Measurements from ENCODE around the gene SFTA2. TPM values are rescaled to one million over a fixed set of nuclear protein-coding genes. Genes with fewer than 3 reads are reported as not detected.
A peak's percentile ranks its signal among the peaks of the same experiment; 100 is the strongest.

Gene SFTA2
- total and polyA plus RNA-seq, 5 donors from 2014 or later, result 0.25 to 0.32 TPM; not detected in 3

GRCh38 chr6:30893666-30894065 lies 38.3 kb downstream of the SFTA2 start:
- peaks cover 0 to 3% (median 0%) of the 10 kb centered on the region in 4 donors for H3K4me1 Mint-ChIP-seq
- ATAC-seq (ENCODE audit: low read depth in 2 of 2) (no peak), DNase-seq (no peak)
- H3K27ac Mint-ChIP-seq, result no peak overlapping the region
- Histone ChIP-seq H3K27ac (ENCODE audit: insufficient read depth, low read length, poor library complexity, severe bottlenecking) (no peak overlapping the region), H3K9me3 (ENCODE audit: control insufficient read depth in 2 of 2, low read length in 2 of 2) (no peaks in the 10 kb centered on the region), H3K27me3 (ENCODE audit: control insufficient read depth, insufficient read depth, low read length) (no peaks in the 10 kb centered on the region), H3K36me3 (ENCODE audit: control insufficient read depth, insufficient read depth, low read length) (peaks cover 3% of the 10 kb centered on the region), H3K4me3 (ENCODE audit: low read depth, low read length) (no peak overlapping the region), H3K4me1 (ENCODE audit: control insufficient read depth, insufficient read depth, low read length, poor library complexity, severe bottlenecking) (no peaks in the 10 kb centered on the region)
- no peak overlapping the region for H3K4me3 Mint-ChIP-seq
- H3K27me3 Mint-ChIP-seq, result peaks cover 7% of the 10 kb centered on the region
- H3K36me3 Mint-ChIP-seq, result peaks cover 36% of the 10 kb centered on the region
- no peaks in the 10 kb centered on the region for H3K9me3 Mint-ChIP-seq

- Histone ChIP-seq H3K36me3 (ENCODE audit: control insufficient read depth, insufficient read depth, low read length) (peaks cover 3% of the 10 kb centered on the region), H3K9me3 (ENCODE audit: control insufficient read depth in 2 of 2, low read length in 2 of 2) (no peaks in the 10 kb centered on the region), H3K27ac (ENCODE audit: insufficient read depth, low read length, poor library complexity, severe bottlenecking) (no peak overlapping the region), H3K4me1 (ENCODE audit: control insufficient read depth, insufficient read depth, low read length, poor library complexity, severe bottlenecking) (no peaks in the 10 kb centered on the region), H3K4me3 (ENCODE audit: low read depth, low read length) (no peak overlapping the region), H3K27me3 (ENCODE audit: control insufficient read depth, insufficient read depth, low read length) (no peaks in the 10 kb centered on the region)
- H3K36me3 Mint-ChIP-seq, result peaks cover 30% of the 10 kb centered on the region
- peaks cover 7% of the 10 kb centered on the region for H3K27me3 Mint-ChIP-seq
- H3K9me3 Mint-ChIP-seq, result no peaks in the 10 kb centered on the region
- ATAC-seq (ENCODE audit: low read depth in 2 of 2) (no peak), DNase-seq (no peak)
- H3K4me3 Mint-ChIP-seq, result no peak overlapping the region
- no peak overlapping the region for H3K27ac Mint-ChIP-seq
- H3K4me1 Mint-ChIP-seq, result peaks cover 0 to 3% (median 0%) of the 10 kb centered on the region in 4 donors
Measured at GRCh38 chr6:30893001-30893591, 38.9 kb downstream of the SFTA2 start.

GRCh38 chr6:30891816-30892538 lies 40.0 kb downstream of the SFTA2 start:
- ATAC-seq (ENCODE audit: low read depth in 2 of 2), result no peak
- Histone ChIP-seq H3K27me3 (ENCODE audit: control insufficient read depth, insufficient read depth, low read length) (no peaks in the 10 kb centered on the region), H3K4me3 (ENCODE audit: low read depth, low read length) (no peak overlapping the region), H3K36me3 (ENCODE audit: control insufficient read depth, insufficient read depth, low read length) (peaks cover 3% of the 10 kb centered on the region), H3K27ac (ENCODE audit: insufficient read depth, low read length, poor library complexity, severe bottlenecking) (no peak overlapping the region), H3K4me1 (ENCODE audit: control insufficient read depth, insufficient read depth, low read length, poor library complexity, severe bottlenecking) (no peaks in the 10 kb centered on the region), H3K9me3 (ENCODE audit: control insufficient read depth in 2 of 2, low read length in 2 of 2) (no peaks in the 10 kb centered on the region)
- peaks cover 6% of the 10 kb centered on the region for H3K27me3 Mint-ChIP-seq
- DNase-seq, result no peak
- no peaks in the 10 kb centered on the region for H3K9me3 Mint-ChIP-seq
- no peak overlapping the region for H3K4me3 Mint-ChIP-seq
- H3K27ac Mint-ChIP-seq, result no peak overlapping the region
- peaks cover 29% of the 10 kb centered on the region for H3K36me3 Mint-ChIP-seq
- peaks cover 0 to 3% (median under 1%) of the 10 kb centered on the region in 4 donors for H3K4me1 Mint-ChIP-seq

- Mint-ChIP-seq H3K9me3 (no peaks in the 10 kb centered on the region), H3K27ac (no peak overlapping the region), H3K4me3 (no peak overlapping the region), H3K36me3 (peaks cover 29% of the 10 kb centered on the region), H3K4me1 (peaks cover 0 to 6% (median 1%) of the 10 kb centered on the region in 4 donors), H3K27me3 (peaks cover 4% of the 10 kb centered on the region)
- H3K36me3 ChIP-seq (ENCODE audit: control insufficient read depth, insufficient read depth, low read length), result peaks cover 3% of the 10 kb centered on the region
- no peak overlapping the region for H3K27ac ChIP-seq (ENCODE audit: insufficient read depth, low read length, poor library complexity, severe bottlenecking)
- H3K4me1 ChIP-seq (ENCODE audit: control insufficient read depth, insufficient read depth, low read length, poor library complexity, severe bottlenecking), result peaks cover 2% of the 10 kb centered on the region
- H3K9me3 ChIP-seq (ENCODE audit: control insufficient read depth in 2 of 2, low read length in 2 of 2), result no peaks in the 10 kb centered on the region
- H3K4me3 ChIP-seq (ENCODE audit: low read depth, low read length), result no peak overlapping the region
- ATAC-seq (ENCODE audit: low read depth in 2 of 2) (no peak), DNase-seq (no peak)
- H3K27me3 ChIP-seq (ENCODE audit: control insufficient read depth, insufficient read depth, low read length), result no peaks in the 10 kb centered on the region
Measured at GRCh38 chr6:30891450-30891723, 40.6 kb downstream of the SFTA2 start.

- H3K4me3 Mint-ChIP-seq, result no peak overlapping the region
- H3K27me3 ChIP-seq (ENCODE audit: control insufficient read depth, insufficient read depth, low read length), result no peaks in the 10 kb centered on the region
- H3K27me3 Mint-ChIP-seq, result peaks cover 4% of the 10 kb centered on the region
- ATAC-seq (ENCODE audit: low read depth in 2 of 2) (no peak), DNase-seq (no peak)
- peaks cover 7% of the 10 kb centered on the region for H3K4me1 ChIP-seq (ENCODE audit: control insufficient read depth, insufficient read depth, low read length, poor library complexity, severe bottlenecking)
- H3K36me3 ChIP-seq (ENCODE audit: control insufficient read depth, insufficient read depth, low read length), result peaks cover 3% of the 10 kb centered on the region
- H3K36me3 Mint-ChIP-seq, result peaks cover 26% of the 10 kb centered on the region
- H3K27ac Mint-ChIP-seq, result no peak overlapping the region
- H3K4me3 ChIP-seq (ENCODE audit: low read depth, low read length), result no peak overlapping the region
- no peak overlapping the region for H3K27ac ChIP-seq (ENCODE audit: insufficient read depth, low read length, poor library complexity, severe bottlenecking)
- H3K4me1 Mint-ChIP-seq, result peaks cover 0 to 12% (median 3%) of the 10 kb centered on the region in 4 donors
- no peaks in the 10 kb centered on the region for H3K9me3 ChIP-seq (ENCODE audit: control insufficient read depth in 2 of 2, low read length in 2 of 2)
- no peaks in the 10 kb centered on the region for H3K9me3 Mint-ChIP-seq
Measured at GRCh38 chr6:30890646-30891449, 41.1 kb downstream of the SFTA2 start.

GRCh38 chr6:30889921-30890645 lies 41.9 kb downstream of the SFTA2 start:
- Mint-ChIP-seq H3K27me3 (peaks cover 10% of the 10 kb centered on the region), H3K36me3 (peaks cover 21% of the 10 kb centered on the region), H3K9me3 (no peaks in the 10 kb centered on the region), H3K4me3 (no peak overlapping the region), H3K27ac (peak overlapping the region in 1 of 3 donors; percentile 36), H3K4me1 (peaks cover 0 to 19% (median 6%) of the 10 kb centered on the region in 4 donors)
- DNase-seq (no peak), ATAC-seq (ENCODE audit: low read depth in 2 of 2) (no peak)
- Histone ChIP-seq H3K27me3 (ENCODE audit: control insufficient read depth, insufficient read depth, low read length) (peaks cover 5% of the 10 kb centered on the region), H3K36me3 (ENCODE audit: control insufficient read depth, insufficient read depth, low read length) (peaks cover 3% of the 10 kb centered on the region), H3K9me3 (ENCODE audit: control insufficient read depth in 2 of 2, low read length in 2 of 2) (no peaks in the 10 kb centered on the region), H3K27ac (ENCODE audit: insufficient read depth, low read length, poor library complexity, severe bottlenecking) (no peak overlapping the region), H3K4me3 (ENCODE audit: low read depth, low read length) (no peak overlapping the region), H3K4me1 (ENCODE audit: control insufficient read depth, insufficient read depth, low read length, poor library complexity, severe bottlenecking) (peaks cover 14% of the 10 kb centered on the region)

GRCh38 chr6:30889496-30889885 lies 42.5 kb downstream of the SFTA2 start:
- H3K36me3 ChIP-seq (ENCODE audit: control insufficient read depth, insufficient read depth, low read length), result peaks cover 3% of the 10 kb centered on the region
- Mint-ChIP-seq H3K27ac (no peak overlapping the region), H3K4me3 (no peak overlapping the region), H3K9me3 (no peaks in the 10 kb centered on the region), H3K27me3 (peaks cover 14% of the 10 kb centered on the region), H3K36me3 (peaks cover 15% of the 10 kb centered on the region), H3K4me1 (peaks cover 0 to 24% (median 6%) of the 10 kb centered on the region in 4 donors)
- peaks cover 20% of the 10 kb centered on the region for H3K4me1 ChIP-seq (ENCODE audit: control insufficient read depth, insufficient read depth, low read length, poor library complexity, severe bottlenecking)
- ATAC-seq (ENCODE audit: low read depth in 2 of 2) (no peak), DNase-seq (no peak)
- H3K27me3 ChIP-seq (ENCODE audit: control insufficient read depth, insufficient read depth, low read length), result peaks cover 5% of the 10 kb centered on the region
- H3K27ac ChIP-seq (ENCODE audit: insufficient read depth, low read length, poor library complexity, severe bottlenecking), result no peak overlapping the region
- no peak overlapping the region for H3K4me3 ChIP-seq (ENCODE audit: low read depth, low read length)
- H3K9me3 ChIP-seq (ENCODE audit: control insufficient read depth in 2 of 2, low read length in 2 of 2), result no peaks in the 10 kb centered on the region

Measured in CD4-positive, CD25-positive, alpha-beta regulatory T cell (primary cell).